ENCODE results near the gene NXNL1.
"Not testable (repeated sequence)": the region's sequence is repeated elsewhere in the genome, so short reads cannot be mapped to it uniquely, and the experiment has no call there.

NXNL1 gene, protein sequence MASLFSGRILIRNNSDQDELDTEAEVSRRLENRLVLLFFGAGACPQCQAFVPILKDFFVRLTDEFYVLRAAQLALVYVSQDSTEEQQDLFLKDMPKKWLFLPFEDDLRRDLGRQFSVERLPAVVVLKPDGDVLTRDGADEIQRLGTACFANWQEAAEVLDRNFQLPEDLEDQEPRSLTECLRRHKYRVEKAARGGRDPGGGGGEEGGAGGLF

GRCh38 chr19:17460372-17461230 is at the start of gene NXNL1:
Gene NXNL1 (minus strand): TSS chr19:17460926. CDS start chr19:17460869, 57 bp downstream.
- H3K9me3 ChIP-seq (replicated peaks in 1 of 11) = no peaks in the 10 kb centered on the region
- H3K27me3 ChIP-seq = peaks cover 11 to 24% (median 20%) of the 10 kb centered on the region in 11 experiments
- TF ChIP-seq Cebpa-rat (IDR thresholded peaks at IDR 0.05) = no peak
- H3K36me3 ChIP-seq = no peaks in the 10 kb centered on the region
- no peak within 1 kb of the TSS for H3K4me2 ChIP-seq
- no peaks in the 10 kb centered on the region for H4K20me1 ChIP-seq
- no peak within 1 kb of the TSS for H3K27ac ChIP-seq
- no peak within 1 kb of the TSS; a peak in 1 of 22 replicates for H3K9ac ChIP-seq
- peaks cover 0 to 20% (median 8%) of the 10 kb centered on the region in 10 experiments; a peak in 9 of 20 replicates for H3K4me1 ChIP-seq
- H3K4me3 ChIP-seq = no peak within 1 kb of the TSS

- H3K27me3 ChIP-seq, H3K4me3 ChIP-seq: not testable (repeated sequence)
- peaks cover 0 to 43% (median 20%) of the 10 kb centered on the region in 11 experiments; a peak in 13 of 22 replicates for H4K20me1 ChIP-seq
- peaks cover 63 to 74% (median 71%) of the 10 kb centered on the region in 10 experiments for H3K4me1 ChIP-seq
- peak overlapping the region in 8 of 11 experiments; percentile 12 to 49 (median 34); a peak in 10 of 22 replicates for H3K27ac ChIP-seq
- peaks cover 21 to 52% (median 39%) of the 10 kb centered on the region in 11 experiments; a peak in 20 of 22 replicates for H3K36me3 ChIP-seq
- peaks cover 0 to 17% (median 0%) of the 10 kb centered on the region in 11 experiments; a peak in 2 of 22 replicates for H3K9me3 ChIP-seq (replicated peaks in 1 of 11)
- H3K4me2 ChIP-seq = peak overlapping the region; percentile 1 to 99 (median 91); a peak in 17 of 22 replicates
- H3K9ac ChIP-seq = peak overlapping the region in 5 of 11 experiments; percentile 16 to 43 (median 33); a peak in 4 of 22 replicates
Observed at GRCh38 chr19:17508558-17508933, 47.8 kb upstream of the NXNL1 start.

DNA sequence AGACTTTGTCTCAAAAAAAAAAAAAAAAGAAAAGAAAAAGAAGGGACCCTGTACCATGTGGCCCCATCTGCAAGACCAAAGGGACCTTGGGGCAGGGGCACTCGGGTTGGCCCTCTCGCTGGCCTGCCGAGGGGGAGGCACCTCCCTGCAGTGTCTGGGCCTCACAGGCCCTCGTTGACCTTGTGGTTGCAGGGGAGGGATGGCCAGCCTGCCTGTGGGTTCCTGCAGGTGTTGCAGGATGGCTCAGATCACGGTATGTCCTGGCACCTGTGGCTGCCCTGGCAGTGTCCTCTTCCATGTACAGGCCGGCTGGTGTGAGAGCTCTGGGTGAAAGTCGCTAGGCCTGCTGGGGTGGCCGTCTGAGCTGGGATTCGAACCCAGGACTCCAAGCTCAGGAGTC is 46.0 kb upstream of the NXNL1 start:
- peak overlapping the region in 3 of 11 experiments; percentile 8 to 27 (median 9); a peak in 2 of 22 replicates for H3K27ac ChIP-seq

DNA sequence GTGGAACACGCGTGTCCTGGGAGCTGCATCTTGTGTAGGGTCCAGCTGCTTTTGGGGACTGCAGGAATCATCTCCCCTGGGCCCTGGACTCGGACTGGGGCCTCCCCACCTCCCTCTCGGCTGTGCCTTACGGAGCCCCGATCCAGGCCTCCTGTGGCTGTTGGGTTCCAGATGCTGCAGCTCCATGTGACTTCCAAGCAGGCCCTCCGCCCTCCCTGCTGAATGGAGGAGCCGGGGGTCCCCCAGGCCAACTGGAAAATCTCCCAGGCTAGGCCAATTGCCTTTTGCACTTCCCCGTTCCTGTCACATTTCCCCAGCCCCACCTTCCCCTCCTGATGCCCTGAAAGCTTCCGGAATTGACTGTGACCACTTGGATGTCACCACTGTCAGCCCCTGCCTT is 44.5 kb upstream of the NXNL1 start:
- Histone ChIP-seq H3K36me3 (peaks cover 39 to 77% (median 56%) of the 10 kb centered on the region in 11 experiments; a peak in 21 of 22 replicates), H3K4me3 (no peak overlapping the region), H4K20me1 (peaks cover 0 to 51% (median 20%) of the 10 kb centered on the region in 11 experiments; a peak in 13 of 22 replicates), H3K9ac (peak overlapping the region in 9 of 11 experiments; percentile 3 to 49 (median 24); a peak in 12 of 22 replicates), H3K4me2 (peak overlapping the region in 4 of 11 experiments; percentile 6 to 46 (median 32); a peak in 5 of 22 replicates), H3K27me3 (no peaks in the 10 kb centered on the region), H3K4me1 (peaks cover 63 to 89% (median 79%) of the 10 kb centered on the region in 10 experiments), H3K9me3 (replicated peaks in 1 of 11) (peaks cover 0 to 12% (median 0%) of the 10 kb centered on the region in 11 experiments; a peak in 2 of 22 replicates), H3K27ac (peak overlapping the region in 9 of 11 experiments; percentile 3 to 68 (median 51); a peak in 11 of 22 replicates)
- no peak for TF ChIP-seq Cebpa-rat (IDR thresholded peaks at IDR 0.05)

More for the DNA sequence above, 46.0 kb upstream of the NXNL1 start:
- no peak for TF ChIP-seq Cebpa-rat (IDR thresholded peaks at IDR 0.05)
- no peaks in the 10 kb centered on the region for H3K27me3 ChIP-seq
- peak overlapping the region in 8 of 11 experiments; percentile 1 to 53 (median 36); a peak in 11 of 22 replicates for H3K4me2 ChIP-seq
- peaks cover 0 to 17% (median 0%) of the 10 kb centered on the region in 11 experiments; a peak in 2 of 22 replicates for H3K9me3 ChIP-seq (replicated peaks in 1 of 11)
- H3K36me3 ChIP-seq = peaks cover 29 to 65% (median 44%) of the 10 kb centered on the region in 11 experiments; a peak in 20 of 22 replicates
- peak overlapping the region in 4 of 11 experiments; percentile 32 to 52 (median 40); a peak in 3 of 22 replicates for H3K9ac ChIP-seq
- H3K4me1 ChIP-seq = peaks cover 51 to 76% (median 68%) of the 10 kb centered on the region in 10 experiments
- peaks cover 0 to 51% (median 20%) of the 10 kb centered on the region in 11 experiments; a peak in 13 of 22 replicates for H4K20me1 ChIP-seq
- H3K4me3 ChIP-seq = no peak overlapping the region

GRCh38 chr19:17504456-17504855 is 43.7 kb upstream of the NXNL1 start:
- Histone ChIP-seq H3K27ac (peak overlapping the region in 9 of 11 experiments; percentile 37 to 68 (median 47); a peak in 18 of 22 replicates), H3K27me3 (no peaks in the 10 kb centered on the region), H3K9ac (peak overlapping the region in 10 of 11 experiments; percentile 11 to 56 (median 41); a peak in 16 of 22 replicates), H3K4me2 (peak overlapping the region in 10 of 11 experiments; percentile 24 to 73 (median 34); a peak in 15 of 22 replicates), H3K4me3 (no peak overlapping the region), H3K4me1 (peaks cover 63 to 89% (median 79%) of the 10 kb centered on the region in 10 experiments), H3K9me3 (replicated peaks in 1 of 11) (peaks cover 0 to 5% (median 0%) of the 10 kb centered on the region in 11 experiments; a peak in 2 of 22 replicates), H4K20me1 (peaks cover 0 to 51% (median 20%) of the 10 kb centered on the region in 11 experiments; a peak in 13 of 22 replicates), H3K36me3 (peaks cover 36 to 70% (median 52%) of the 10 kb centered on the region in 11 experiments; a peak in 21 of 22 replicates)
- no peak for TF ChIP-seq Cebpa-rat (IDR thresholded peaks at IDR 0.05)

DNA sequence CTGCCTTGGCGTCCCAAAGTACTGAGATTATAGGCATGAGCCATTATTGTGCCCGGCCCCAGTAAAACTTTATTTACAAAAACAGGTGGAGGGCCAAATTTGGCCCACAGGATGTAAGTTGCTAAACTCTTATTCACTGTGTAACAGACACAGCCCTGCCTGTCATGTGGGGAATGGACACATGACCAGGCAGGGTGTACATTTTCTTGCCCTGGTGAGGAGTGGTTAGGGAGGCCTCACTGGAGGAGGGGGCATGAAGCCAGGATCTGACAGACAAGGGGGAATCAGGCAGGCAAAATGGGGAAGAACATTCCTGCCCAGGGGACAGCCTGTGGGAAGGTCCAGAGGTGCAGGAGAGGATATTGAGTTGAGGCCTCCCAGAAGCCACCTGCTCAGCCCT is 43.3 kb upstream of the NXNL1 start:
- Histone ChIP-seq H3K36me3 (peaks cover 32 to 68% (median 49%) of the 10 kb centered on the region in 11 experiments; a peak in 21 of 22 replicates), H3K9me3 (replicated peaks in 1 of 11) (peaks cover 0 to under 1% (median 0%) of the 10 kb centered on the region in 11 experiments; a peak in 1 of 22 replicates), H3K27ac (peak overlapping the region in 9 of 11 experiments; percentile 37 to 68 (median 47); a peak in 16 of 22 replicates), H3K4me1 (peaks cover 63 to 89% (median 79%) of the 10 kb centered on the region in 10 experiments), H3K9ac (peak overlapping the region in 10 of 11 experiments; percentile 11 to 56 (median 41); a peak in 15 of 22 replicates), H3K27me3 (no peaks in the 10 kb centered on the region), H3K4me3 (no peak overlapping the region), H4K20me1 (peaks cover 0 to 51% (median 20%) of the 10 kb centered on the region in 11 experiments; a peak in 13 of 22 replicates), H3K4me2 (peak overlapping the region in 10 of 11 experiments; percentile 24 to 73 (median 34); a peak in 16 of 22 replicates)
- TF ChIP-seq Cebpa-rat (IDR thresholded peaks at IDR 0.05) = no peak

DNA sequence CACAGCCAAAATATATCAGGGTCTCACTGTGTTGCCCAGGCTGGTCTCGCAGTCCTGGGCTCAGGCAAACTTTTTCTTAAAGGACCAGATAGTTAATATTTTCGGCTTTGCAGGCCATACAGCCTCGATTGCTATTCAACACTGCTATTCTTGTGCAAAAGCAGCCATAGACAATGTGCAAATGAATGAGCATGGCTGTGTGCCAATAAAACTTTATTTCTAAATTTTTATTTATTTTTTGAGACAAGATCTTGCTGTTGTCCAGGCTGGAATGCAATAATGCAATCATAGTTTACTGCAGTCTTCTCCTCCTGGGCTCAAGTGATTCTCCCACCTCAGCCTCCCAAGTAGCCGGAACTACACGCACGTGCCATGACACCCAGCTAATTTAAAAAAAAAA is 42.5 kb upstream of the NXNL1 start:
- Histone ChIP-seq H3K4me3 (no peak overlapping the region), H3K36me3 (peaks cover 25 to 60% (median 43%) of the 10 kb centered on the region in 11 experiments; a peak in 21 of 22 replicates), H3K27ac (peak overlapping the region in 2 of 11 experiments; percentile 19 to 30; a peak in 2 of 22 replicates), H3K4me1 (peaks cover 63 to 89% (median 79%) of the 10 kb centered on the region in 10 experiments), H4K20me1 (peaks cover 0 to 46% (median 16%) of the 10 kb centered on the region in 11 experiments; a peak in 13 of 22 replicates), H3K9ac (no peak overlapping the region), H3K9me3 (replicated peaks in 1 of 11) (no peaks in the 10 kb centered on the region), H3K4me2 (peak overlapping the region in 5 of 11 experiments; percentile 3 to 55 (median 16); a peak in 7 of 22 replicates), H3K27me3 (no peaks in the 10 kb centered on the region)
- no peak for TF ChIP-seq Cebpa-rat (IDR thresholded peaks at IDR 0.05)
